HepG2 (cell line): Measurements from ENCODE around the gene RPL41. TPM values are rescaled to one million over a fixed set of nuclear protein-coding genes. Genes with fewer than 3 reads are reported as not detected.

ENCODE experiments used
- ATAD3A ChIP-seq: sonication (generic); formaldehyde crosslinking; IDR thresholded peaks from 2 replicates; pipeline ENCODE4 v1.4.0; 2020; ENCODE audit warnings: missing genetic modification reagents
- EED ChIP-seq: sonication (generic); formaldehyde crosslinking; IDR thresholded peaks from 2 replicates; pipeline ENCODE4 v1.5.0; 2020; ENCODE audit warnings: mild to moderate bottlenecking, missing genetic modification reagents
- ESRRA ChIP-seq: sonication (generic); formaldehyde crosslinking; IDR thresholded peaks from 2 replicates; pipeline ENCODE4 v1.5.1; 2020; ENCODE audit warnings: mild to moderate bottlenecking, low read depth, missing genetic modification reagents
- EZH2 ChIP-seq: conservative IDR thresholded peaks from 2 replicates; pipeline ENCODE4 v1.6.1; 2012; ENCODE audit warnings: mild to moderate bottlenecking, low read depth, low read length, moderate library complexity
- FOXM1 ChIP-seq: sonication (generic); formaldehyde crosslinking; IDR thresholded peaks from 2 replicates; pipeline ENCODE4 v1.5.0; 2020; ENCODE audit warnings: missing genetic modification reagents
- HNRNPH1 ChIP-seq: fragments of 200-400 bp; formaldehyde crosslinking; optimal IDR thresholded peaks from 2 replicates; pipeline ENCODE3; 2017; ENCODE audit warnings: mild to moderate bottlenecking, low read depth, low read length
- HNRNPL ChIP-seq: fragments of 200-400 bp; formaldehyde crosslinking; IDR thresholded peaks from 2 replicates; pipeline ENCODE4 v1.6.1; 2017; ENCODE audit warnings: mild to moderate bottlenecking, low read depth, low read length
- KAT2B ChIP-seq: fragments of 150-350 bp; IDR thresholded peaks from 2 replicates; pipeline ENCODE4 v1.6.1; 2014; ENCODE audit warnings: low read depth, low read length, borderline replicate concordance
- MIXL1 ChIP-seq: IDR thresholded peaks from 2 replicates; pipeline ENCODE4 v1.6.1; 2016
- MTF2 ChIP-seq: sonication (generic); formaldehyde crosslinking; IDR thresholded peaks from 2 replicates; pipeline ENCODE4 v1.5.0; 2020; ENCODE audit warnings: missing genetic modification reagents, borderline replicate concordance
- NCOA5 ChIP-seq: sonication (generic); formaldehyde crosslinking; IDR thresholded peaks from 2 replicates; pipeline ENCODE4 v1.4.0; 2020; ENCODE audit warnings: missing genetic modification reagents
- PAF1 ChIP-seq: IDR thresholded peaks from 2 replicates; pipeline ENCODE4 v1.6.1; 2016; ENCODE audit warnings: missing genetic modification reagents, missing compliant biosample characterization
- SOX5 ChIP-seq: IDR thresholded peaks from 2 replicates; pipeline ENCODE4 v1.6.1; 2016; ENCODE audit warnings: borderline replicate concordance
- U2AF2 ChIP-seq: fragments of 200-400 bp; formaldehyde crosslinking; IDR thresholded peaks from 2 replicates; pipeline ENCODE4 v1.6.1; 2017; ENCODE audit warnings: low read depth, mild to moderate bottlenecking, low read length
- ZNF138 ChIP-seq: sonication (generic); formaldehyde crosslinking; IDR thresholded peaks from 2 replicates; pipeline ENCODE4 v1.5.0; 2020; ENCODE audit warnings: mild to moderate bottlenecking, low read depth, missing genetic modification reagents
- ZNF224 ChIP-seq: sonication (generic); formaldehyde crosslinking; IDR thresholded peaks from 2 replicates; pipeline ENCODE4 v1.5.0; 2020; ENCODE audit warnings: mild to moderate bottlenecking, missing genetic modification reagents
- polyA plus RNA-seq, 8 experiments: library from polyadenylated mRNA; depleted of rRNA in 3 of 8; stranded (reverse) in 7 of 8; unstranded in 1 of 8; fragments of >200 nt; fragmentation: Illumina TruSeq in 4 of 8; extraction: Trizol in 4 of 8; gene quantifications; 2 replicates each; pipeline versions ENCODE4 v1.2.1 to v1.2.3, GENCODE V29; 2011 to 2016; ENCODE audit warnings: low read depth in 4 of 8, missing spikeins in 1 of 8, mixed read lengths in 1 of 8; ENCODE audit not compliant: insufficient read depth in 1 of 8
- total RNA-seq, 5 experiments: library from RNA; depleted of rRNA; stranded (reverse); fragments of >200 nt; fragmentation: Illumina TruSeq; extraction: Trizol; gene quantifications; 2 replicates each; pipeline ENCODE4 v1.2.3, GENCODE V29; 2016; ENCODE audit warnings: low read depth in 1 of 5
- TF ChIP-seq, protein P1 (sequence below): sonication (generic); formaldehyde crosslinking; IDR thresholded peaks from 2 replicates; pipeline ENCODE4 v1.5.1; 2020; ENCODE audit warnings: missing genetic modification reagents, mild to moderate bottlenecking, borderline replicate concordance
- TF ChIP-seq, protein P2 (sequence below): sonication (generic); formaldehyde crosslinking; IDR thresholded peaks from 2 replicates; pipeline ENCODE4 v1.9.0; 2021; ENCODE audit warnings: missing genetic modification reagents, borderline replicate concordance
- TF ChIP-seq, protein P3 (sequence below): sonication (generic); formaldehyde crosslinking; IDR thresholded peaks from 2 replicates; pipeline ENCODE4 v1.8.1; 2023; ENCODE audit warnings: mild to moderate bottlenecking, moderate library complexity, missing genetic modification reagents
- TF ChIP-seq, protein P4 (sequence below): IDR thresholded peaks from 2 replicates; pipeline ENCODE4 v1.6.1; 2016
- TF ChIP-seq, protein P5 (sequence below): sonication (generic); formaldehyde crosslinking; IDR thresholded peaks from 2 replicates; pipeline ENCODE4 v1.5.1; 2020; ENCODE audit warnings: missing genetic modification reagents, mild to moderate bottlenecking, borderline replicate concordance

RPL41 gene
- total and polyA plus RNA-seq, 2 of the 13 experiments (the other 11 are each of a cell fraction or from before 2014, with no cell fraction given) = 4,012 to 7,670 TPM

DNA sequence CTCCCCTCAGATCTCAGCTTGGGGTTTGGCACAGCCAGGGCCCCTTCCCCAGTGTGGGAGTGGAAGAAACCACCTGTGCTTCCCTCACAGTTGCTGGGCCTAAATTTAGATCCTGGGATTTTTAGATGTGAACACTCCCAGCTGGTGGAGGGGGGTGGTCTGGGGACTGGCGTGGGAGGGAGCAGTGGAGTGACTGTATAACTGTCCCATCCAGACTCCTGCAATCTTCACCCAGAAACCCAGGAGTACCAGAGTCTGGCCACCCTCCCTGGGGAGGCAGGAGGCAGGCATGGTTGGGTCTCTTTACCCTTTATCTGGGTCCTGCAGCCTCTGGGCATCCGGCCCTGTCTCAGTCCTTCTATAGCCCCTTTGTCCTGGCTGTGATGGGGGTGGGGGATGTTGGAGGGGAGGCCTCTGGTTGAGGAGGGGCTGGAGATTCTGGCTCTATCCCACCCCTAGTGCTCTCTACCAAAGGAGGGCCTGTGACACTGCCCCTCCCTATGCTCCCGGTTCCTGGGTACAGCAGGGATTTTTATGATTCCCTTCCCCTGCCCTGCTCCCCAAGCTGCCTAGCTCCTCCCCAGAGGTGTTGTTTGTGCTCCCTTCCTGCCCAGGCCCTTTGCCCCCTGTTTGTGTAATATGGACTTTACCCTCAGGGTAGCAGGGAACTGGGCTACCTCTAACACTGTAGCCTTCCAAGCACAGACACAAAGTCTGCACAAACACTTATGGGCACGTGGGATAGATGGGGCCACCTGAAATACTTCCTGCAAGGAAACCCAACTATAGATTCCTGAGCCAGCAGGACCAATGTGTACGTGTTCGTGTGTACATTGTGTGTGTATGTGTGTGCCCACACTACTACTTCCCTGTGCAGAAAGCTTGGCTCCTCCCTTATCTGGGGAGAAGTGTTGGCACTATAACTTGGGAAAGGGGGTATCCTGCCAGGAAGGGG lies 34.8 kb upstream of the RPL41 start (continued):
- TF ChIP-seq MTF2 (CRISPR knock-in tag) = no peak
- TF ChIP-seq EED = peak; percentile 13; the same call in 1 of the 2 replicates
- TF ChIP-seq MIXL1 (CRISPR knock-in tag) = peak; percentile 94
- TF ChIP-seq PAF1 (CRISPR knock-in tag) = no peak
- peak; percentile 81; the same call in 1 of the 2 replicates for TF ChIP-seq ZNF138
- no peak for TF ChIP-seq U2AF2
- TF ChIP-seq, protein P1, sequence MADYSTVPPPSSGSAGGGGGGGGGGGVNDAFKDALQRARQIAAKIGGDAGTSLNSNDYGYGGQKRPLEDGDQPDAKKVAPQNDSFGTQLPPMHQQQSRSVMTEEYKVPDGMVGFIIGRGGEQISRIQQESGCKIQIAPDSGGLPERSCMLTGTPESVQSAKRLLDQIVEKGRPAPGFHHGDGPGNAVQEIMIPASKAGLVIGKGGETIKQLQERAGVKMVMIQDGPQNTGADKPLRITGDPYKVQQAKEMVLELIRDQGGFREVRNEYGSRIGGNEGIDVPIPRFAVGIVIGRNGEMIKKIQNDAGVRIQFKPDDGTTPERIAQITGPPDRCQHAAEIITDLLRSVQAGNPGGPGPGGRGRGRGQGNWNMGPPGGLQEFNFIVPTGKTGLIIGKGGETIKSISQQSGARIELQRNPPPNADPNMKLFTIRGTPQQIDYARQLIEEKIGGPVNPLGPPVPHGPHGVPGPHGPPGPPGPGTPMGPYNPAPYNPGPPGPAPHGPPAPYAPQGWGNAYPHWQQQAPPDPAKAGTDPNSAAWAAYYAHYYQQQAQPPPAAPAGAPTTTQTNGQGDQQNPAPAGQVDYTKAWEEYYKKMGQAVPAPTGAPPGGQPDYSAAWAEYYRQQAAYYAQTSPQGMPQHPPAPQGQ (CRISPR knock-in tag) = peak; percentile 78; the same call in 1 of the 2 replicates
- no peak for TF ChIP-seq ZNF224 (CRISPR knock-in tag)
- TF ChIP-seq, protein P2, sequence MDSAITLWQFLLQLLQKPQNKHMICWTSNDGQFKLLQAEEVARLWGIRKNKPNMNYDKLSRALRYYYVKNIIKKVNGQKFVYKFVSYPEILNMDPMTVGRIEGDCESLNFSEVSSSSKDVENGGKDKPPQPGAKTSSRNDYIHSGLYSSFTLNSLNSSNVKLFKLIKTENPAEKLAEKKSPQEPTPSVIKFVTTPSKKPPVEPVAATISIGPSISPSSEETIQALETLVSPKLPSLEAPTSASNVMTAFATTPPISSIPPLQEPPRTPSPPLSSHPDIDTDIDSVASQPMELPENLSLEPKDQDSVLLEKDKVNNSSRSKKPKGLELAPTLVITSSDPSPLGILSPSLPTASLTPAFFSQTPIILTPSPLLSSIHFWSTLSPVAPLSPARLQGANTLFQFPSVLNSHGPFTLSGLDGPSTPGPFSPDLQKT (CRISPR knock-in tag) = no peak
- peak; percentile 96 for TF ChIP-seq SOX5 (CRISPR knock-in tag)
- no peak for TF ChIP-seq EZH2
- TF ChIP-seq, protein P3, sequence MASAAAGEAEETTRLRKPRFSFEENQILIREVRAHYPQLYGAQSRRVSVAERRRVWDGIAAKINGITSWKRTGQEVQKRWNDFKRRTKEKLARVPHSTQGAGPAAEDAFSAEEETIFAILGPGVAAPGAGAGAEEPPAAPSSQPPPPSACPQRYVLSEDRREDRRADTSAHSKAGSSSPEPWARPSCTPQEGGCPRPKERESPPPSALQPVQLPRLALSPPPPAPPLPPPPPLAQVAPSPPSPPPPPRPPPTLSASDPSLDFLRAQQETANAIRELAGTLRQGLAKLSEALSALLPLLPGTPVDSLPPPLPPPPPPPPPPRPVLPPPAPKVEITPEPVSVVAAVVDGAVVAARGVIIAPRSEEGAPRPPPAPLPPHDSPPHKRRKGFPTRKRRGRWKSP (CRISPR knock-in tag) = peak; percentile 92
- peak; percentile 96 for TF ChIP-seq ESRRA (CRISPR knock-in tag)
- TF ChIP-seq HNRNPL = peak; percentile 73; the same call in 1 of the 2 replicates
- no peak for TF ChIP-seq KAT2B
- TF ChIP-seq, protein P4, sequence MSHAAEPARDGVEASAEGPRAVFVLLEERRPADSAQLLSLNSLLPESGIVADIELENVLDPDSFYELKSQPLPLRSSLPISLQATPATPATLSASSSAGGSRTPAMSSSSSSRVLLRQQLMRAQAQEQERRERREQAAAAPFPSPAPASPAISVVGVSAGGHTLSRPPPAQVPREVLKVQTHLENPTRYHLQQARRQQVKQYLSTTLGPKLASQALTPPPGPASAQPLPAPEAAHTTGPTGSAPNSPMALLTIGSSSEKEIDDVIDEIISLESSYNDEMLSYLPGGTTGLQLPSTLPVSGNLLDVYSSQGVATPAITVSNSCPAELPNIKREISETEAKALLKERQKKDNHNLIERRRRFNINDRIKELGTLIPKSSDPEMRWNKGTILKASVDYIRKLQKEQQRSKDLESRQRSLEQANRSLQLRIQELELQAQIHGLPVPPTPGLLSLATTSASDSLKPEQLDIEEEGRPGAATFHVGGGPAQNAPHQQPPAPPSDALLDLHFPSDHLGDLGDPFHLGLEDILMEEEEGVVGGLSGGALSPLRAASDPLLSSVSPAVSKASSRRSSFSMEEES = peak; percentile 94
- TF ChIP-seq NCOA5 (CRISPR knock-in tag) = no peak
- TF ChIP-seq ATAD3A (CRISPR knock-in tag) = no peak
- no peak for TF ChIP-seq FOXM1 (CRISPR knock-in tag)
- TF ChIP-seq, protein P5, sequence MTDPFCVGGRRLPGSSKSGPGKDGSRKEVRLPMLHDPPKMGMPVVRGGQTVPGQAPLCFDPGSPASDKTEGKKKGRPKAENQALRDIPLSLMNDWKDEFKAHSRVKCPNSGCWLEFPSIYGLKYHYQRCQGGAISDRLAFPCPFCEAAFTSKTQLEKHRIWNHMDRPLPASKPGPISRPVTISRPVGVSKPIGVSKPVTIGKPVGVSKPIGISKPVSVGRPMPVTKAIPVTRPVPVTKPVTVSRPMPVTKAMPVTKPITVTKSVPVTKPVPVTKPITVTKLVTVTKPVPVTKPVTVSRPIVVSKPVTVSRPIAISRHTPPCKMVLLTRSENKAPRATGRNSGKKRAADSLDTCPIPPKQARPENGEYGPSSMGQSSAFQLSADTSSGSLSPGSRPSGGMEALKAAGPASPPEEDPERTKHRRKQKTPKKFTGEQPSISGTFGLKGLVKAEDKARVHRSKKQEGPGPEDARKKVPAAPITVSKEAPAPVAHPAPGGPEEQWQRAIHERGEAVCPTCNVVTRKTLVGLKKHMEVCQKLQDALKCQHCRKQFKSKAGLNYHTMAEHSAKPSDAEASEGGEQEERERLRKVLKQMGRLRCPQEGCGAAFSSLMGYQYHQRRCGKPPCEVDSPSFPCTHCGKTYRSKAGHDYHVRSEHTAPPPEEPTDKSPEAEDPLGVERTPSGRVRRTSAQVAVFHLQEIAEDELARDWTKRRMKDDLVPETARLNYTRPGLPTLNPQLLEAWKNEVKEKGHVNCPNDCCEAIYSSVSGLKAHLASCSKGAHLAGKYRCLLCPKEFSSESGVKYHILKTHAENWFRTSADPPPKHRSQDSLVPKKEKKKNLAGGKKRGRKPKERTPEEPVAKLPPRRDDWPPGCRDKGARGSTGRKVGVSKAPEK (CRISPR knock-in tag) = no peak; the same call in 1 of the 2 replicates
- TF ChIP-seq HNRNPH1 = peak; percentile 78
